GM23338 (cell line): Measurements from ENCODE around the gene ZBTB48. TPM values are rescaled to one million over a fixed set of nuclear protein-coding genes. Genes with fewer than 3 reads are reported as not detected.

Experiments used
- ATAC-seq: fragments of 200-7000 bp; cut with Tn5 transposase; 3 replicates; pipeline ENCODE4 v1.9.1; 2020
- DNase-seq: peaks from one replicate; pipeline ENCODE4 v3.0.0-alpha.2; 2015; ENCODE audit warnings: low spot score
- H2AFZ ChIP-seq: fragments of 200-600 bp; sonication (generic); 2 replicates; pipeline ENCODE4 v1.8.0; 2016; ENCODE audit warnings: antibody characterized with exemption, mild to moderate bottlenecking, moderate library complexity
- H3F3A ChIP-seq: fragments of 200-600 bp; sonication (generic); replicated peaks from 2 replicates; pipeline ENCODE4 v1.8.0; 2017; ENCODE audit warnings: antibody characterized with exemption, mixed run types, low read depth
- H3K27ac ChIP-seq: fragments of 200-600 bp; sonication (generic); 2 replicates; pipeline ENCODE4 v1.6.1; 2016; ENCODE audit warnings: low read depth
- H3K27me3 ChIP-seq: fragments of 200-600 bp; sonication (generic); 2 replicates; pipeline ENCODE4 v1.8.0; 2016; ENCODE audit warnings: mild to moderate bottlenecking, mixed run types, moderate library complexity; ENCODE audit not compliant: insufficient read depth
- H3K36me3 ChIP-seq: fragments of 200-600 bp; sonication (generic); 2 replicates; pipeline ENCODE4 v1.8.0; 2016; ENCODE audit warnings: mild to moderate bottlenecking; ENCODE audit not compliant: insufficient read depth
- H3K4me1 ChIP-seq: fragments of 200-600 bp; sonication (generic); 2 replicates; pipeline ENCODE4 v1.8.0; 2016; ENCODE audit warnings: mild to moderate bottlenecking, moderate library complexity; ENCODE audit not compliant: insufficient read depth
- H3K4me2 ChIP-seq: fragments of 200-600 bp; sonication (generic); 2 replicates; pipeline ENCODE4 v1.7.1; 2017; ENCODE audit warnings: mixed run types
- H3K4me3 ChIP-seq: fragments of 200-600 bp; sonication (generic); 2 replicates; pipeline ENCODE4 v1.6.1; 2016; ENCODE audit warnings: mixed run types
- H3K79me2 ChIP-seq: fragments of 200-600 bp; sonication (generic); replicated peaks from 2 replicates; pipeline ENCODE4 v1.8.0; 2017; ENCODE audit warnings: mild to moderate bottlenecking; ENCODE audit not compliant: insufficient read depth
- H3K9me2 ChIP-seq: fragments of 200-600 bp; sonication (generic); 2 replicates; pipeline ENCODE4 v1.8.0; 2017; ENCODE audit not compliant: insufficient read depth
- H4K20me1 ChIP-seq: fragments of 200-600 bp; sonication (generic); replicated peaks from 2 replicates; pipeline ENCODE4 v1.8.0; 2017; ENCODE audit warnings: mild to moderate bottlenecking; ENCODE audit not compliant: insufficient read depth
- H3K27ac Mint-ChIP-seq: 2 replicates; pipeline ENCODE4 v1.8.0; 2020; ENCODE audit warnings: inconsistent platforms, mild to moderate bottlenecking, moderate library complexity, mixed read lengths
- H3K27me3 Mint-ChIP-seq: 3 replicates; pipeline ENCODE4 v1.8.0; 2022; ENCODE audit warnings: low read depth, mild to moderate bottlenecking, moderate library complexity, mixed read lengths, inconsistent platforms; ENCODE audit not compliant: insufficient read depth, poor library complexity
- H3K36me3 Mint-ChIP-seq: 3 replicates; pipeline ENCODE4 v1.8.0; 2021; ENCODE audit warnings: low read depth, mild to moderate bottlenecking, inconsistent platforms, moderate library complexity, mixed read lengths
- H3K4me1 Mint-ChIP-seq: 3 replicates; pipeline ENCODE4 v1.8.0; 2020; ENCODE audit warnings: mild to moderate bottlenecking, inconsistent platforms, mixed read lengths
- H3K4me3 Mint-ChIP-seq: 3 replicates; pipeline ENCODE4 v1.8.0; 2021; ENCODE audit warnings: moderate library complexity, mild to moderate bottlenecking, inconsistent platforms, mixed read lengths
- H3K9me3 Mint-ChIP-seq: 3 replicates; pipeline ENCODE4 v1.8.0; 2020; ENCODE audit warnings: moderate library complexity, mild to moderate bottlenecking, inconsistent platforms, mixed read lengths
- CREB1 ChIP-seq: fragments of 250-450 bp; sonication (Bioruptor Pico); IDR thresholded peaks from 2 replicates; pipeline ENCODE4 v1.5.0; 2020; ENCODE audit warnings: low read depth, mild to moderate bottlenecking, moderate library complexity
- CTCF ChIP-seq, 2 experiments: fragments of 200-600 bp in 1 of 2; sonication (generic) in 1 of 2; conservative IDR thresholded peaks; 2 replicates each; pipeline versions ENCODE4 v1.5.1 to v1.6.1; 2016 to 2017; ENCODE audit warnings: antibody characterized with exemption in 2 of 2, low read depth in 2 of 2, mild to moderate bottlenecking in 2 of 2, moderate library complexity in 1 of 2
- ETS1 ChIP-seq: IDR thresholded peaks from 2 replicates; pipeline ENCODE4 v1.6.1; 2016; ENCODE audit warnings: antibody characterized with exemption
- EZH2 ChIP-seq: fragments of 200-600 bp; sonication (generic); IDR thresholded peaks from one replicate; pipeline ENCODE4 v1.8.0; 2017; ENCODE audit warnings: antibody characterized with exemption, mild to moderate bottlenecking, low read depth; ENCODE audit not compliant: unreplicated experiment
- EZH2phosphoT487 ChIP-seq: fragments of 200-600 bp; sonication (generic); IDR thresholded peaks from one replicate; pipeline ENCODE4 v1.8.1; 2018; ENCODE audit warnings: antibody characterized with exemption; ENCODE audit not compliant: unreplicated experiment
- JUNB ChIP-seq: IDR thresholded peaks from one replicate; pipeline ENCODE4 v1.6.1; 2016; ENCODE audit warnings: antibody characterized with exemption; ENCODE audit not compliant: unreplicated experiment
- NANOG ChIP-seq: IDR thresholded peaks from 2 replicates; pipeline ENCODE4 v1.6.1; 2016; ENCODE audit warnings: antibody characterized with exemption, borderline replicate concordance
- POLR2AphosphoS5 ChIP-seq: IDR thresholded peaks from 2 replicates; pipeline ENCODE4 v1.6.1; 2016; ENCODE audit warnings: antibody characterized with exemption, low read depth
- STAT1 ChIP-seq: IDR thresholded peaks from one replicate; pipeline ENCODE4 v1.6.1; 2016; ENCODE audit warnings: antibody characterized with exemption; ENCODE audit not compliant: unreplicated experiment
- ZNF114 ChIP-seq: fragments of 250-450 bp; sonication (Bioruptor Pico); IDR thresholded peaks from 2 replicates; pipeline ENCODE4 v1.5.0; 2020; ENCODE audit warnings: mild to moderate bottlenecking, moderate library complexity
- ZNF331 ChIP-seq: fragments of 250-450 bp; sonication (Bioruptor Pico); IDR thresholded peaks from 2 replicates; pipeline ENCODE4 v1.5.0; 2020; ENCODE audit warnings: low read depth, mild to moderate bottlenecking, moderate library complexity
- polyA plus RNA-seq: library from polyadenylated mRNA; unstranded; fragments of >200 nt; fragmentation: Nextera tagmentation; extraction: Ambion mirVana; gene quantifications from 2 replicates; pipeline ENCODE4 v1.2.1, GENCODE V29; 2016
- total RNA-seq: library from RNA; depleted of rRNA; stranded (reverse); fragments of >200 nt; shearing (Covaris generic); gene quantifications from 2 replicates; pipeline ENCODE4 v1.2.3, GENCODE V29; 2014
- TF ChIP-seq, protein P1 (sequence below): IDR thresholded peaks from one replicate; pipeline ENCODE4 v1.6.1; 2018; ENCODE audit warnings: antibody characterized with exemption; ENCODE audit not compliant: unreplicated experiment
- TF ChIP-seq, protein P2 (sequence below): fragments of 250-450 bp; sonication (Bioruptor Pico); IDR thresholded peaks from 2 replicates; pipeline ENCODE4 v1.5.0; 2020; ENCODE audit warnings: mild to moderate bottlenecking, moderate library complexity

Gene ZBTB48
- total and polyA plus RNA-seq, 2 experiments from 2014 or later = 17.3 to 25.5 TPM

- no peak for DNase-seq
- no peaks in the 10 kb centered on the region; the same call in 2 of the 3 replicates for H3K9me3 Mint-ChIP-seq
- peaks cover 80% of the 10 kb centered on the region for H3K36me3 Mint-ChIP-seq
- Histone ChIP-seq H3K27me3 (no peaks in the 10 kb centered on the region), H3K36me3 (peaks cover 55% of the 10 kb centered on the region), H3F3A (peaks cover 7% of the 10 kb centered on the region; the same call in 1 of the 2 replicates), H4K20me1 (peaks cover 6% of the 10 kb centered on the region), H3K4me2 (no peak overlapping the region), H3K4me3 (no peak overlapping the region), H2AFZ (no peak overlapping the region), H3K4me1 (no peaks in the 10 kb centered on the region), H3K79me2 (no peaks in the 10 kb centered on the region; the same call in none of the 2 replicates), H3K27ac (no peak overlapping the region), H3K9me2 (no peaks in the 10 kb centered on the region)
- no peak overlapping the region for H3K27ac Mint-ChIP-seq
- TF ChIP-seq, protein P1, sequence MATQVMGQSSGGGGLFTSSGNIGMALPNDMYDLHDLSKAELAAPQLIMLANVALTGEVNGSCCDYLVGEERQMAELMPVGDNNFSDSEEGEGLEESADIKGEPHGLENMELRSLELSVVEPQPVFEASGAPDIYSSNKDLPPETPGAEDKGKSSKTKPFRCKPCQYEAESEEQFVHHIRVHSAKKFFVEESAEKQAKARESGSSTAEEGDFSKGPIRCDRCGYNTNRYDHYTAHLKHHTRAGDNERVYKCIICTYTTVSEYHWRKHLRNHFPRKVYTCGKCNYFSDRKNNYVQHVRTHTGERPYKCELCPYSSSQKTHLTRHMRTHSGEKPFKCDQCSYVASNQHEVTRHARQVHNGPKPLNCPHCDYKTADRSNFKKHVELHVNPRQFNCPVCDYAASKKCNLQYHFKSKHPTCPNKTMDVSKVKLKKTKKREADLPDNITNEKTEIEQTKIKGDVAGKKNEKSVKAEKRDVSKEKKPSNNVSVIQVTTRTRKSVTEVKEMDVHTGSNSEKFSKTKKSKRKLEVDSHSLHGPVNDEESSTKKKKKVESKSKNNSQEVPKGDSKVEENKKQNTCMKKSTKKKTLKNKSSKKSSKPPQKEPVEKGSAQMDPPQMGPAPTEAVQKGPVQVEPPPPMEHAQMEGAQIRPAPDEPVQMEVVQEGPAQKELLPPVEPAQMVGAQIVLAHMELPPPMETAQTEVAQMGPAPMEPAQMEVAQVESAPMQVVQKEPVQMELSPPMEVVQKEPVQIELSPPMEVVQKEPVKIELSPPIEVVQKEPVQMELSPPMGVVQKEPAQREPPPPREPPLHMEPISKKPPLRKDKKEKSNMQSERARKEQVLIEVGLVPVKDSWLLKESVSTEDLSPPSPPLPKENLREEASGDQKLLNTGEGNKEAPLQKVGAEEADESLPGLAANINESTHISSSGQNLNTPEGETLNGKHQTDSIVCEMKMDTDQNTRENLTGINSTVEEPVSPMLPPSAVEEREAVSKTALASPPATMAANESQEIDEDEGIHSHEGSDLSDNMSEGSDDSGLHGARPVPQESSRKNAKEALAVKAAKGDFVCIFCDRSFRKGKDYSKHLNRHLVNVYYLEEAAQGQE = no peak
- no peak for TF ChIP-seq JUNB
- TF ChIP-seq, protein P2, sequence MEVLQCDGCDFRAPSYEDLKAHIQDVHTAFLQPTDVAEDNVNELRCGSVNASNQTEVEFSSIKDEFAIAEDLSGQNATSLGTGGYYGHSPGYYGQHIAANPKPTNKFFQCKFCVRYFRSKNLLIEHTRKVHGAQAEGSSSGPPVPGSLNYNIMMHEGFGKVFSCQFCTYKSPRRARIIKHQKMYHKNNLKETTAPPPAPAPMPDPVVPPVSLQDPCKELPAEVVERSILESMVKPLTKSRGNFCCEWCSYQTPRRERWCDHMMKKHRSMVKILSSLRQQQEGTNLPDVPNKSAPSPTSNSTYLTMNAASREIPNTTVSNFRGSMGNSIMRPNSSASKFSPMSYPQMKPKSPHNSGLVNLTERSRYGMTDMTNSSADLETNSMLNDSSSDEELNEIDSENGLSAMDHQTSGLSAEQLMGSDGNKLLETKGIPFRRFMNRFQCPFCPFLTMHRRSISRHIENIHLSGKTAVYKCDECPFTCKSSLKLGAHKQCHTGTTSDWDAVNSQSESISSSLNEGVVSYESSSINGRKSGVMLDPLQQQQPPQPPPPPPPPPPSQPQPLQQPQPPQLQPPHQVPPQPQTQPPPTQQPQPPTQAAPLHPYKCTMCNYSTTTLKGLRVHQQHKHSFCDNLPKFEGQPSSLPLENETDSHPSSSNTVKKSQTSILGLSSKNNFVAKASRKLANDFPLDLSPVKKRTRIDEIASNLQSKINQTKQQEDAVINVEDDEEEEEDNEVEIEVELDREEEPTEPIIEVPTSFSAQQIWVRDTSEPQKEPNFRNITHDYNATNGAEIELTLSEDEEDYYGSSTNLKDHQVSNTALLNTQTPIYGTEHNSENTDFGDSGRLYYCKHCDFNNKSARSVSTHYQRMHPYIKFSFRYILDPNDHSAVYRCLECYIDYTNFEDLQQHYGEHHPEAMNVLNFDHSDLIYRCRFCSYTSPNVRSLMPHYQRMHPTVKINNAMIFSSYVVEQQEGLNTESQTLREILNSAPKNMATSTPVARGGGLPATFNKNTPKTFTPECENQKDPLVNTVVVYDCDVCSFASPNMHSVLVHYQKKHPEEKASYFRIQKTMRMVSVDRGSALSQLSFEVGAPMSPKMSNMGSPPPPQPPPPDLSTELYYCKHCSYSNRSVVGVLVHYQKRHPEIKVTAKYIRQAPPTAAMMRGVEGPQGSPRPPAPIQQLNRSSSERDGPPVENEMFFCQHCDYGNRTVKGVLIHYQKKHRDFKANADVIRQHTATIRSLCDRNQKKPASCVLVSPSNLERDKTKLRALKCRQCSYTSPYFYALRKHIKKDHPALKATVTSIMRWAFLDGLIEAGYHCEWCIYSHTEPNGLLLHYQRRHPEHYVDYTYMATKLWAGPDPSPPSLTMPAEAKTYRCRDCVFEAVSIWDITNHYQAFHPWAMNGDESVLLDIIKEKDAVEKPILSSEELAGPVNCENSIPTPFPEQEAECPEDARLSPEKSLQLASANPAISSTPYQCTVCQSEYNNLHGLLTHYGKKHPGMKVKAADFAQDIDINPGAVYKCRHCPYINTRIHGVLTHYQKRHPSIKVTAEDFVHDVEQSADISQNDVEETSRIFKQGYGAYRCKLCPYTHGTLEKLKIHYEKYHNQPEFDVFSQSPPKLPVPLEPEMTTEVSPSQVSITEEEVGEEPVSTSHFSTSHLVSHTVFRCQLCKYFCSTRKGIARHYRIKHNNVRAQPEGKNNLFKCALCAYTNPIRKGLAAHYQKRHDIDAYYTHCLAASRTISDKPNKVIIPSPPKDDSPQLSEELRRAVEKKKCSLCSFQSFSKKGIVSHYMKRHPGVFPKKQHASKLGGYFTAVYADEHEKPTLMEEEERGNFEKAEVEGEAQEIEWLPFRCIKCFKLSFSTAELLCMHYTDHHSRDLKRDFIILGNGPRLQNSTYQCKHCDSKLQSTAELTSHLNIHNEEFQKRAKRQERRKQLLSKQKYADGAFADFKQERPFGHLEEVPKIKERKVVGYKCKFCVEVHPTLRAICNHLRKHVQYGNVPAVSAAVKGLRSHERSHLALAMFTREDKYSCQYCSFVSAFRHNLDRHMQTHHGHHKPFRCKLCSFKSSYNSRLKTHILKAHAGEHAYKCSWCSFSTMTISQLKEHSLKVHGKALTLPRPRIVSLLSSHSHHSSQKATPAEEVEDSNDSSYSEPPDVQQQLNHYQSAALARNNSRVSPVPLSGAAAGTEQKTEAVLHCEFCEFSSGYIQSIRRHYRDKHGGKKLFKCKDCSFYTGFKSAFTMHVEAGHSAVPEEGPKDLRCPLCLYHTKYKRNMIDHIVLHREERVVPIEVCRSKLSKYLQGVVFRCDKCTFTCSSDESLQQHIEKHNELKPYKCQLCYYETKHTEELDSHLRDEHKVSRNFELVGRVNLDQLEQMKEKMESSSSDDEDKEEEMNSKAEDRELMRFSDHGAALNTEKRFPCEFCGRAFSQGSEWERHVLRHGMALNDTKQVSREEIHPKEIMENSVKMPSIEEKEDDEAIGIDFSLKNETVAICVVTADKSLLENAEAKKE (CRISPR knock-in tag) = no peak
- TF ChIP-seq POLR2AphosphoS5 = no peak
- no peak for TF ChIP-seq CREB1 (CRISPR knock-in tag)
- TF ChIP-seq ZNF114 (CRISPR knock-in tag) = no peak
- TF ChIP-seq ETS1 = no peak
- no peak for TF ChIP-seq CTCF (conservative IDR thresholded peaks at IDR 0.05; ENCODE audit: low read depth in 2 of 2)
- TF ChIP-seq NANOG = no peak
- TF ChIP-seq EZH2 = no peak
- no peak for TF ChIP-seq ZNF331 (CRISPR knock-in tag)
- no peak for TF ChIP-seq EZH2phosphoT487
- no peak for TF ChIP-seq STAT1
- H3K4me3 Mint-ChIP-seq = no peak overlapping the region
- no peak for ATAC-seq
- no peaks in the 10 kb centered on the region for H3K4me1 Mint-ChIP-seq
- peaks cover 9% of the 10 kb centered on the region for H3K27me3 Mint-ChIP-seq
These were observed 35.0 kb upstream of the ZBTB48 start for GRCh38 chr1:6544831-6545230.
